Progenitor cell of endocrine pancreas (in vitro differentiated cells): ENCODE data around the gene CDC20. TPM values are rescaled to one million over a fixed set of nuclear protein-coding genes. Genes with fewer than 3 reads are reported as not detected.

Source experiments
- DNase-seq: peaks from one replicate; pipeline ENCODE4 v3.0.0; 2021; ENCODE audit warnings: low spot score; ENCODE audit not compliant: unreplicated experiment
- H3K27ac Mint-ChIP-seq: 2 replicates; pipeline ENCODE4 v1.8.0; 2021; ENCODE audit warnings: mild to moderate bottlenecking, moderate library complexity, mixed read lengths
- H3K27me3 Mint-ChIP-seq: 2 replicates; pipeline ENCODE4 v1.8.0; 2021; ENCODE audit warnings: mixed read lengths
- H3K36me3 Mint-ChIP-seq: 2 replicates; pipeline ENCODE4 v1.8.0; 2022; ENCODE audit warnings: mixed read lengths; ENCODE audit not compliant: insufficient read depth
- H3K4me1 Mint-ChIP-seq: 2 replicates; pipeline ENCODE4 v1.8.0; 2021; ENCODE audit warnings: low read depth, mixed read lengths
- H3K4me3 Mint-ChIP-seq: 2 replicates; pipeline ENCODE4 v1.8.0; 2021; ENCODE audit warnings: low read depth, mild to moderate bottlenecking, moderate library complexity, mixed read lengths
- H3K9me3 Mint-ChIP-seq: 2 replicates; pipeline ENCODE4 v1.8.0; 2021; ENCODE audit warnings: low read depth, mixed read lengths
- CTCF ChIP-seq: fragments of 200-600 bp; sonication (generic); IDR thresholded peaks from one replicate; pipeline ENCODE4 v1.5.0; 2021; ENCODE audit warnings: antibody characterized with exemption, mild to moderate bottlenecking; ENCODE audit not compliant: unreplicated experiment
- total RNA-seq: library from RNA; stranded (reverse); gene quantifications from 2 replicates; pipeline ENCODE4 v1.2.1, GENCODE V29; 2021

The CDC20 gene
- total RNA-seq, 1 donor from 2014 or later: 49.4 TPM

- Mint-ChIP-seq H3K9me3 (peaks cover 8% of the 10 kb centered on the region), H3K27ac (no peak overlapping the region), H3K4me3 (no peak overlapping the region), H3K36me3 (no peaks in the 10 kb centered on the region), H3K4me1 (no peaks in the 10 kb centered on the region), H3K27me3 (peaks cover 4% of the 10 kb centered on the region)
- no peak for DNase-seq
- no peak for TF ChIP-seq CTCF
These were observed 37.4 kb upstream of the CDC20 start for GRCh38 chr1:43321331-43321891.

GRCh38 chr1:43322506-43322905 lies 36.3 kb upstream of the CDC20 start:
- Mint-ChIP-seq H3K4me3 (no peak overlapping the region), H3K27me3 (no peaks in the 10 kb centered on the region), H3K9me3 (peaks cover 8% of the 10 kb centered on the region), H3K4me1 (no peaks in the 10 kb centered on the region), H3K27ac (no peak overlapping the region), H3K36me3 (no peaks in the 10 kb centered on the region)
- no peak for DNase-seq
- no peak for TF ChIP-seq CTCF

GRCh38 chr1:43324810-43325209 lies 34.0 kb upstream of the CDC20 start:
- H3K27ac Mint-ChIP-seq: no peak overlapping the region
- TF ChIP-seq CTCF: no peak
- H3K9me3 Mint-ChIP-seq: peaks cover 8% of the 10 kb centered on the region
- DNase-seq: no peak
- H3K4me1 Mint-ChIP-seq: no peaks in the 10 kb centered on the region
- H3K4me3 Mint-ChIP-seq: no peak overlapping the region
- H3K36me3 Mint-ChIP-seq: no peaks in the 10 kb centered on the region
- H3K27me3 Mint-ChIP-seq: no peaks in the 10 kb centered on the region

GRCh38 chr1:43325381-43325780 lies 33.4 kb upstream of the CDC20 start:
- H3K4me1 Mint-ChIP-seq: no peaks in the 10 kb centered on the region
- peaks cover 8% of the 10 kb centered on the region for H3K9me3 Mint-ChIP-seq
- H3K36me3 Mint-ChIP-seq: no peaks in the 10 kb centered on the region
- no peak for TF ChIP-seq CTCF
- no peak overlapping the region for H3K27ac Mint-ChIP-seq
- no peak overlapping the region for H3K4me3 Mint-ChIP-seq
- DNase-seq: no peak
- H3K27me3 Mint-ChIP-seq: no peaks in the 10 kb centered on the region

- no peaks in the 10 kb centered on the region for H3K27me3 Mint-ChIP-seq
- no peak for DNase-seq
- H3K4me1 Mint-ChIP-seq: no peaks in the 10 kb centered on the region
- TF ChIP-seq CTCF: no peak
- no peaks in the 10 kb centered on the region for H3K36me3 Mint-ChIP-seq
- peaks cover 8% of the 10 kb centered on the region for H3K9me3 Mint-ChIP-seq
- no peak overlapping the region for H3K4me3 Mint-ChIP-seq
- H3K27ac Mint-ChIP-seq: no peak overlapping the region
These were observed 31.1 kb upstream of the CDC20 start for GRCh38 chr1:43327549-43328292.
